ENCODE measurements around the gene NAPG. TPM values are rescaled to one million over a fixed set of nuclear protein-coding genes. Genes with fewer than 3 reads are reported as not detected.
A peak's percentile ranks its signal among the peaks of the same experiment; 100 is the strongest.
"Not testable (repeated sequence)": the region's sequence is repeated elsewhere in the genome, so short reads cannot be mapped to it uniquely, and the experiment has no call there.

Gene NAPG
- total and polyA plus RNA-seq, 9 of the 15 experiments (the other 6 are each of a cell fraction or from before 2014, with no cell fraction given), result 31.6 to 63.3 (median 50.9) TPM

DNA sequence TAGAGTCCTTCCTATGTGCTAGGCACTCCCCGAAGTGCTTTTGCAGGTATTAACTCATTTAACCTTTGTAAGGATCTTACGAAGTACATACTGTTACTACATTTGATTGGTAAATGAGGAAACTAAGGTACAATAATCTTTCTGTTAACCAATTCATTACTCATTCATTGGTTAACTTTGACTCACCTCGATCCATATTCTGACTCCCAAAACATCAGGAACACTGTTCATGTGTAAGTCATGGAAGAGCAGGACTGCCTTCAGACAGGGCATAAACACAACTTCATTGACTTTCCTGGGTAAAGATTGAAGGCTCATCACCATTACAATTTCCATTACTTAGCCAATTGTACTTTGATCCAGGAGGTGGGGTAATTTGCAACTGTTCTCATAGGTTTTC, 40.6 kb downstream of the NAPG start (continued):
- TF ChIP-seq CBX1 (IDR thresholded peaks at IDR 0.05; ENCODE audit: low read depth) (no peak), BRF1 (IDR thresholded peaks at IDR 0.05; ENCODE audit: borderline replicate concordance, extremely low read depth, insufficient read length) (no peak), ZSCAN32 (CRISPR knock-in tag; IDR thresholded peaks at IDR 0.05) (no peak)
- TF ChIP-seq, protein P1, sequence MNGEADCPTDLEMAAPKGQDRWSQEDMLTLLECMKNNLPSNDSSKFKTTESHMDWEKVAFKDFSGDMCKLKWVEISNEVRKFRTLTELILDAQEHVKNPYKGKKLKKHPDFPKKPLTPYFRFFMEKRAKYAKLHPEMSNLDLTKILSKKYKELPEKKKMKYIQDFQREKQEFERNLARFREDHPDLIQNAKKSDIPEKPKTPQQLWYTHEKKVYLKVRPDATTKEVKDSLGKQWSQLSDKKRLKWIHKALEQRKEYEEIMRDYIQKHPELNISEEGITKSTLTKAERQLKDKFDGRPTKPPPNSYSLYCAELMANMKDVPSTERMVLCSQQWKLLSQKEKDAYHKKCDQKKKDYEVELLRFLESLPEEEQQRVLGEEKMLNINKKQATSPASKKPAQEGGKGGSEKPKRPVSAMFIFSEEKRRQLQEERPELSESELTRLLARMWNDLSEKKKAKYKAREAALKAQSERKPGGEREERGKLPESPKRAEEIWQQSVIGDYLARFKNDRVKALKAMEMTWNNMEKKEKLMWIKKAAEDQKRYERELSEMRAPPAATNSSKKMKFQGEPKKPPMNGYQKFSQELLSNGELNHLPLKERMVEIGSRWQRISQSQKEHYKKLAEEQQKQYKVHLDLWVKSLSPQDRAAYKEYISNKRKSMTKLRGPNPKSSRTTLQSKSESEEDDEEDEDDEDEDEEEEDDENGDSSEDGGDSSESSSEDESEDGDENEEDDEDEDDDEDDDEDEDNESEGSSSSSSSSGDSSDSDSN (IDR thresholded peaks at IDR 0.05; ENCODE audit: borderline replicate concordance in 1 of 2, low read depth in 2 of 2, low read length in 2 of 2), result no peak

DNA sequence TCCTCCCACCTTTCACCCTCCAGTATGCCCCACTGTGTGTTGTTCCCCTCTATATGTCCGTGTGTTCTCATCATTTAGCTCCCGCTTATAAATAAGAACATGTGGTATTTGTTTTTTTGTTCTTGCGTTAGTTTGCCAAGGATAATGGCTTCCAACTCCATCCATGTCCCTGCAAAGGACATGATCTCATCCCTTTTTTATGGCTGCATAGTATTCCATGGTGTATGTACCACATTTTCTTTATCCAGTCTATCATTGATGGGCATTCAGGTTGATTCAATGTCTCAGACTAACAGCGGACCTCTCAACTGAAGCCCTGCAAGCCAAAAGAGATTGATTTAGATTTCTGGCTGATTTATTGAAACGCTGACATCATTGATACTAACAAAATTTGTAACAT, 44.1 kb downstream of the NAPG start:
- peak; percentile 61 for TF ChIP-seq BCOR (IDR thresholded peaks at IDR 0.05)
- peak; percentile 90 for TF ChIP-seq ZNF146 (CRISPR knock-in tag; IDR thresholded peaks at IDR 0.05; ENCODE audit: unreplicated experiment)
- TF ChIP-seq KDM1A (IDR thresholded peaks at IDR 0.05), result peak in 1 of 2 experiments; percentile 35; a peak in 1 of 4 replicates
- peak; percentile 40 for TF ChIP-seq RBM25 (IDR thresholded peaks at IDR 0.05; ENCODE audit: low read depth, low read length, severe bottlenecking)
- H3K9me1 ChIP-seq (ENCODE audit: control insufficient read depth, insufficient read depth, low read length); H3K27ac ChIP-seq (ENCODE audit: extremely low read depth, low read depth, low read length); H3K27me3 ChIP-seq (ENCODE audit: control insufficient read depth in 2 of 2, insufficient read depth in 2 of 2, low read length in 2 of 2); H3K36me3 ChIP-seq (ENCODE audit: control insufficient read depth, insufficient read depth, low read length); BruUV-seq (replicated peaks); ATAC-seq; DNase-seq (ENCODE audit: extremely low read depth in 1 of 4, low spot score in 3 of 4); H4K20me1 ChIP-seq (replicated peaks; ENCODE audit: control insufficient read depth, insufficient read depth, low read length); CTCF ChIA-PET (ENCODE audit: low intra/inter-chr PET ratio); H3K9ac ChIP-seq (ENCODE audit: insufficient read depth in 1 of 2, low read depth in 2 of 2, low read length in 2 of 2); H3K9me3 ChIP-seq (replicated peaks; ENCODE audit: control insufficient read depth, insufficient read depth, low read depth, low read length); FAIRE-seq; POLR2A ChIA-PET; H3K79me2 ChIP-seq (ENCODE audit: control insufficient read depth, insufficient read depth, low read length); H3K4me3 ChIP-seq; H3K4me2 ChIP-seq (ENCODE audit: insufficient read depth, low read length); H2AFZ ChIP-seq (ENCODE audit: low read depth, low read length): not testable (repeated sequence)
- H3K4me1 ChIP-seq (replicated peaks in 1 of 2; ENCODE audit: control insufficient read depth in 2 of 2, insufficient read depth in 2 of 2, low read length in 2 of 2), result peaks cover 10 to 12% of the 10 kb centered on the region in 2 experiments
- intact Hi-C loops (cut with micrococcal nuclease), result loop anchor here (10.0 kb wide), 1 partner anchor 215 kb away; no protein-coding TSS in a partner anchor
- 31% methylated on average over 5 of the region's 5 CpGs for WGBS (ENCODE audit: insufficient coverage, low coverage, missing lambda C conversion rate)
- in situ Hi-C loops (cut with MboI), result loop anchor here (25.0 kb wide), 1 partner anchor 992 kb away; no protein-coding TSS in a partner anchor
